ENCODE results near the gene EHBP1.

EHBP1 gene

DNA sequence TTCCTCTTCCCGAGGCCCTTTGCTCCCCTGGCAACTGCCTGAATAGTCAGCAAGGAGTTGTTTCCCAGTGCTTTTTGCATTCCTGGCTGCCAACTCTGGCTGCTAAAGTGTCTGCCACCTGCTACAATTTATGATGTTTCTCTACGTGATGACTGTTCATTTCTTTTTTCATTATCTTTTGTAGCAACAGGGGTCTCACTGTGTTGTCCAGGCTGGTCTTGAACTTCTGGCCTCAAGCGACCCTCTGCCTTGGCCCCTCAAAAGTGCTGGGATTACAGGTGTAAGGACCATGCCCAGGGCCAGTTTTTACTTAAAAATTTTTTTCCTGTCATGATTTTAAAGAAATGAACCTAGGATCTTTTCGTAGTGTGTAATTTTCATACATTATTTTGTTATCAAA lies 11.3 kb downstream of the EHBP1 start:
- Histone ChIP-seq H3K27me3 (replicated peaks; ENCODE audit: control insufficient read depth, insufficient read depth, low read length, poor library complexity, severe bottlenecking) (no peaks in the 10 kb centered on the region), H3K36me3 (ENCODE audit: control insufficient read depth, insufficient read depth, low read length) (peaks cover 4% of the 10 kb centered on the region), H3K4me1 (ENCODE audit: control insufficient read depth, insufficient read depth, low read length, poor library complexity, severe bottlenecking) (no peaks in the 10 kb centered on the region), H3K27ac (ENCODE audit: insufficient read depth, low read length, poor library complexity, severe bottlenecking) (no peak overlapping the region), H3K9me3 (ENCODE audit: control insufficient read depth, low read length) (no peaks in the 10 kb centered on the region), H3K4me3 (ENCODE audit: insufficient read depth, low read depth, low read length, poor library complexity, severe bottlenecking) (no peak overlapping the region)
- no peak for DNase-seq

DNA sequence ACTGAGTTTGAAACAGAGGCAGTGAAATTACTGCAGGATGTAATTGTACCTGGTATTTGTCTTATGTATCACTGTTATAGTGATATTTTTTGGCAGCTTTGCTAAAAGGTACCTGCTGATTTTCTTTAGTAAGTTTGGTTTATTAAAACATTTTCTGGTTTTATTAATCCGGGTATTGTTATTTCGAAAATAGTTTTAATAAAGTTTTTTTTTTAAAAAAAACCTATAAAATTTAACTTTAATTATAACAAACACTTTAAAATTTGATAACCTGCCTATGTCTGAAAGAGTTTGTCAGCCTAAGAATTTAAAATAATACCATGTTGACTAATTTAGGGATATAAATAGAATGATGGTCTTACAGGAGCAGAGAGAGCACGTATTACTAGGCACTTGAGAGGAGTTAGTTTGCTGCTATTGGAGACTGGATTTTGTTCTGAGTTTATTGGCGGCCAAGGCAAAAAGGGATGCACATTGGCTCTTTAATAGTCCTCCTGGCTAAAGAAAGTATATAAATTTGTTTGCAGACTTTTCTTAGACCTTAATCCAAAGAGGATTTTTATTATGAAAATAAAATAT lies 12.1 kb downstream of the EHBP1 start:
- no peak for DNase-seq
- peaks cover 4% of the 10 kb centered on the region for H3K36me3 ChIP-seq (ENCODE audit: control insufficient read depth, insufficient read depth, low read length)
- H3K27me3 ChIP-seq (replicated peaks; ENCODE audit: control insufficient read depth, insufficient read depth, low read length, poor library complexity, severe bottlenecking): no peaks in the 10 kb centered on the region
- no peaks in the 10 kb centered on the region for H3K4me1 ChIP-seq (ENCODE audit: control insufficient read depth, insufficient read depth, low read length, poor library complexity, severe bottlenecking)
- no peaks in the 10 kb centered on the region for H3K9me3 ChIP-seq (ENCODE audit: control insufficient read depth, low read length)
- H3K4me3 ChIP-seq (ENCODE audit: insufficient read depth, low read depth, low read length, poor library complexity, severe bottlenecking): no peak overlapping the region
- no peak overlapping the region for H3K27ac ChIP-seq (ENCODE audit: insufficient read depth, low read length, poor library complexity, severe bottlenecking)

DNA sequence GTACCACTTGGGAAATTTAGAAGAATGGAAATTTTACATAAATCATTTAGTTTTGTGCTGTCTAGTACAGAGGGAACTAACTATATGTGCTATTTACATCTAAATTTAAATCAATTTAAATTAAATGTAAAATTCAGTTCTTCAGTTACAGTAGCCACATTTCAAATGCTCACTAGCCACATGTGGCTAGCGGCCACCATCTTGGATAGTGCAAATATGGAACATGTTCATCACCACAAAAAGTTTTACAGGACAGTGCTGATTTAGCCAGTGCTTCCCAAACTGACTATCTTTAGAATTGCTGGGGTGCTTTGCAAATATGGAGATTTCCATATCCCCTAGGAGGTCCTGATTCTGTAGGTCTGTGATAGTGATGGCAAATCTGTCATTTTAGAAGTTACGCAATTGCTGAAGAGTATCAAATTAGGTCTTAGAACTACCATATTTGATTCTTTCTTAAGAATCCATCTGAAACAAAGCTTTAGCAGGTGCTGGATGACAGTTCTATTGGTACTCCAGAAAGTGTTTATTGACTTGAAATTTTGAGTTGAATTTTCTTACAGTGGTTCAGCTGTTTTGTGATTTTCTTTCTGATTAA lies 12.8 kb downstream of the EHBP1 start:
- Histone ChIP-seq H3K4me1 (ENCODE audit: control insufficient read depth, insufficient read depth, low read length, poor library complexity, severe bottlenecking) (no peaks in the 10 kb centered on the region), H3K4me3 (ENCODE audit: insufficient read depth, low read depth, low read length, poor library complexity, severe bottlenecking) (no peak overlapping the region), H3K27me3 (replicated peaks; ENCODE audit: control insufficient read depth, insufficient read depth, low read length, poor library complexity, severe bottlenecking) (no peaks in the 10 kb centered on the region), H3K36me3 (ENCODE audit: control insufficient read depth, insufficient read depth, low read length) (peaks cover 4% of the 10 kb centered on the region), H3K9me3 (ENCODE audit: control insufficient read depth, low read length) (no peaks in the 10 kb centered on the region), H3K27ac (ENCODE audit: insufficient read depth, low read length, poor library complexity, severe bottlenecking) (no peak overlapping the region)
- no peak for DNase-seq

DNA sequence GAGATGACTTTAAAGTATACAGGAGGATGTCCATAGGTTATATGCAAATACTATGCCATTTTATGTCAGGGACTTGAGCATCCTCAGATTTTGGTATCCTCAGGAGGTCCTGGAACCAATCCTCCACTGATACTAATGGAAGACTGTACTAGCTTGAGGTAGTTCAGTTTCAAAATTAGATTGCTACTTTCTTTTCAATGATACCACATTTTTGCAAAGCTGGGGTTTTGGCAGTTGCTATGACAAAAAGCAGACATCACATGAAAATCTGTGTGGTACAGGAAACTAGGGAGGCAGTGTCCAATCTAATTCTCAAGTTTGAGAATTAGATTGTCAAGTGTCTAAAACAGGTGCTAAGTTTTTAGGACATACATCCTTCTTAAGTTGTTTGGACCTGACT lies 14.2 kb downstream of the EHBP1 start:
- Histone ChIP-seq H3K27me3 (replicated peaks; ENCODE audit: control insufficient read depth, insufficient read depth, low read length, poor library complexity, severe bottlenecking) (no peaks in the 10 kb centered on the region), H3K36me3 (ENCODE audit: control insufficient read depth, insufficient read depth, low read length) (peaks cover 4% of the 10 kb centered on the region), H3K4me3 (ENCODE audit: insufficient read depth, low read depth, low read length, poor library complexity, severe bottlenecking) (no peak overlapping the region), H3K4me1 (ENCODE audit: control insufficient read depth, insufficient read depth, low read length, poor library complexity, severe bottlenecking) (no peaks in the 10 kb centered on the region), H3K27ac (ENCODE audit: insufficient read depth, low read length, poor library complexity, severe bottlenecking) (no peak overlapping the region), H3K9me3 (ENCODE audit: control insufficient read depth, low read length) (no peaks in the 10 kb centered on the region)
- no peak for DNase-seq

DNA sequence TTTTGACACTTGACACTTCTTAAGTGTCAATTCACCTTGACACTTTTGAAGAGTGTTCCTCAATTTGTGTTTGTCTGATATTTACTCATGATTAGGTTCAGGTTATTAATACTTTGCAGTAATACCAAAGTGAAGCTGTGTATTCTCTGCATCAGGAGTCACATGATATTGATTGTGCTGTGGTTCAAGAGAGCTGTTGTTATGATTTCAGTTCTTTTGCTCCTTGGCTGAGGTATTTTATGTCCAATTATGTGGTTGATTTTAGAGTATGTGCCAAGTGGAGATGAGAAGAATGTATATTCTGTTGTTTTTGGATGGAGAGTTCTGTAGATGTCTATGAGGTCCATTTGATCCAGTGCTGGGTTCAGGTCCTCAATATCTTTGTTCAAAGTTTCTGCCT lies 17.2 kb downstream of the EHBP1 start:
- Histone ChIP-seq H3K27me3 (replicated peaks; ENCODE audit: control insufficient read depth, insufficient read depth, low read length, poor library complexity, severe bottlenecking) (no peaks in the 10 kb centered on the region), H3K4me1 (ENCODE audit: control insufficient read depth, insufficient read depth, low read length, poor library complexity, severe bottlenecking) (no peaks in the 10 kb centered on the region), H3K27ac (ENCODE audit: insufficient read depth, low read length, poor library complexity, severe bottlenecking) (no peak overlapping the region), H3K36me3 (ENCODE audit: control insufficient read depth, insufficient read depth, low read length) (no peaks in the 10 kb centered on the region), H3K4me3 (ENCODE audit: insufficient read depth, low read depth, low read length, poor library complexity, severe bottlenecking) (no peak overlapping the region), H3K9me3 (ENCODE audit: control insufficient read depth, low read length) (no peaks in the 10 kb centered on the region)
- DNase-seq: no peak

DNA sequence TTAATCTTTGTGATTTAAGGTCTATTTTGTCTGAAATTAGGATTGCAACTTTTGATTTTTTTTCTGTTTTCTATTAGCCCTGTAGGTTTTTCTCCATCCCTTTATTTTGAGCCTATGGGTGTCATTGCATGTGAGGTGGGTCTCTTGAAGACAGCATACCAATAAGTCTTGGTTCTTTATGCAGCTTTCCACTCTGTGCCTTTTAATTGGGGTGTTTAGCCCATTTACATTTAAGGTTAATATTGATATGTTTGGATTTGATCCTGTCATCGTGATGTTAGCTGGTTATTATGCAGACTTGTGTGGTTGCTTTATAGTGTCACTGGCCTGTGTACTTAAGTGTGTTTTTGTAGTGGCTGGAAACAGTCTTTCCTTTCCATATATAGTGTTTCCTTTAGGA lies 17.7 kb downstream of the EHBP1 start:
- DNase-seq: no peak
- Histone ChIP-seq H3K4me1 (ENCODE audit: control insufficient read depth, insufficient read depth, low read length, poor library complexity, severe bottlenecking) (no peaks in the 10 kb centered on the region), H3K9me3 (ENCODE audit: control insufficient read depth, low read length) (no peaks in the 10 kb centered on the region), H3K4me3 (ENCODE audit: insufficient read depth, low read depth, low read length, poor library complexity, severe bottlenecking) (no peak overlapping the region), H3K27me3 (replicated peaks; ENCODE audit: control insufficient read depth, insufficient read depth, low read length, poor library complexity, severe bottlenecking) (no peaks in the 10 kb centered on the region), H3K36me3 (ENCODE audit: control insufficient read depth, insufficient read depth, low read length) (no peaks in the 10 kb centered on the region), H3K27ac (ENCODE audit: insufficient read depth, low read length, poor library complexity, severe bottlenecking) (no peak overlapping the region)

DNA sequence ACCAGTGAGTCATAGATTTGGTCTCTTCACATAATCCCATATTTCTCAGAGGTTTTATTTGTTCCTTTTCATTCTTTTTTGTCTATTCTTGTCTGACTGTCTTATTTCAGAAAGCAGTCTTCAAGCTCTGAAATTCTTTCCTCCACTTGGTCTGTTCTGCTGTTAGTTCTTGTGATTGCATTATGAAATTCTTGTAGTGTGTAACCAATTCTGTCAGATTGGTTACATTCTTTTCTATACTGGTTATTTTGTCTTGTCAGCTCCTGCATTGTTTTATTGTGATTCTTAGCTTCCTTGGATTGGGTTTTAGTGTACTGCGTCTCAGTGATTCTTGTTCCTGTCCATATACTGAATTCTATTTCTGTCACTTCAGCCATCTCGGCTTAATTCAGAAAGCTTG lies 18.6 kb downstream of the EHBP1 start:
- Histone ChIP-seq H3K4me3 (ENCODE audit: insufficient read depth, low read depth, low read length, poor library complexity, severe bottlenecking) (no peak overlapping the region), H3K27me3 (replicated peaks; ENCODE audit: control insufficient read depth, insufficient read depth, low read length, poor library complexity, severe bottlenecking) (no peaks in the 10 kb centered on the region), H3K36me3 (ENCODE audit: control insufficient read depth, insufficient read depth, low read length) (no peaks in the 10 kb centered on the region), H3K9me3 (ENCODE audit: control insufficient read depth, low read length) (no peaks in the 10 kb centered on the region), H3K4me1 (ENCODE audit: control insufficient read depth, insufficient read depth, low read length, poor library complexity, severe bottlenecking) (no peaks in the 10 kb centered on the region), H3K27ac (ENCODE audit: insufficient read depth, low read length, poor library complexity, severe bottlenecking) (no peak overlapping the region)
- no peak for DNase-seq

DNA sequence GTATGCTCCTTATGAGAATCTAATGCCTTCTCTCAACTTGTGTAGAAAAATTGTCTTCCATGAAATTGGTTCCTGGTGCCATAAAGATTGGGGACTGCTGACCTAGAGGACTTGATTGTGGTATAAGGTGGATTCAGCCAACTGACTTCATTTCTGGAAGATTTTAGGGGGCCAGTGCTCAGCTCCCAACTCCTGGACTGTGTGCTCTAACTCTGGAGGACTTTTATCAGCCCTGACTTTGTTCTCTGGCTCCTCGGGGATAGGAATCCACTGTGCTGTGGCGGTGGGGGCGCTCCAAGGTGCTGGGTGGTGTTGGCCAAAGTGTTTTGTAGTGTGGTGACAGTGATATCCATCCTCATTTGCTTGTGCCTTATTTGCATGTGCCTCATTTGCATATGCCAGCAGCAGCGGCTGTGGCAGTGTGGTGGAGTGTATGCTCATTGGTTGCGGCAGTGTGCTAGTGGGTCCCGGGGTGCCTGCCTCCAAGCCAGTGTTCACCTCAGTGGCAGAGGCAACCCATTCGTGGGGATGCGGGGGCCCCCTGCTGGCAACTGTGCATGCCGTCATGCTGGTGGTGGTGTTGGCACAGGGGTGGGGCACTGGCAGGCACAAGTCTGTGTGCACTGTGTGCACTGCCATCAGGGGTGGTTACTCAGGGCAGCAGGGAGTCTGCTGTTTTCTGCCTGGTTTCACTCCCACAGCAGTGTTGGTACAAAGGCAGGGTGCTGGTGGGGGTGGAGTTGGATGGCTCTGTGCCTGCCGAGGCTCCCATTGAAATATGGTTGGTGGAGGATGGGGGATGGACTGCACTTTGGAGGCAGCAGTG lies 19.6 kb downstream of the EHBP1 start:
- Histone ChIP-seq H3K4me3 (ENCODE audit: insufficient read depth, low read depth, low read length, poor library complexity, severe bottlenecking) (no peak overlapping the region), H3K9me3 (ENCODE audit: control insufficient read depth, low read length) (no peaks in the 10 kb centered on the region), H3K27ac (ENCODE audit: insufficient read depth, low read length, poor library complexity, severe bottlenecking) (no peak overlapping the region), H3K27me3 (replicated peaks; ENCODE audit: control insufficient read depth, insufficient read depth, low read length, poor library complexity, severe bottlenecking) (no peaks in the 10 kb centered on the region), H3K36me3 (ENCODE audit: control insufficient read depth, insufficient read depth, low read length) (no peaks in the 10 kb centered on the region), H3K4me1 (ENCODE audit: control insufficient read depth, insufficient read depth, low read length, poor library complexity, severe bottlenecking) (no peaks in the 10 kb centered on the region)
- peak in 1 of 3 donors; percentile 4 for DNase-seq

DNA sequence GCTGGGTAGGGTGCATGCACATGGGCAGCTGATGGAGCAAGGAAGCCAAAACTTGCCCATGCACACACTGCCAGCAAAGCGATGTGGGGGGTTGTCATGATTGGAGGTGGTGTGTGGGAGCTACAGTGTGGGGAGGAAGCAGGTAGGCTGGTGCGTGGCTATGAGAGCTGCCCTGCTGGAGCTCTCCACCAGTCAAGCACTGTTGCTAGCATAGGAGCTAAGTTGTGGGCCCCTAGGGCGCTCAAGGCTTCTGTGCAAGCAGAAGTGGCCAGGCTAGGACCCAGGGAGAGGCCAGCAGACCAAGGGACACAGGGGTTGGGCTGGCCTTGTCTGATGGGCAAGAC lies 20.2 kb downstream of the EHBP1 start:
- no peaks in the 10 kb centered on the region for H3K27me3 ChIP-seq (replicated peaks; ENCODE audit: control insufficient read depth, insufficient read depth, low read length, poor library complexity, severe bottlenecking)
- H3K4me1 ChIP-seq (ENCODE audit: control insufficient read depth, insufficient read depth, low read length, poor library complexity, severe bottlenecking): no peaks in the 10 kb centered on the region
- H3K9me3 ChIP-seq (ENCODE audit: control insufficient read depth, low read length): no peaks in the 10 kb centered on the region
- no peak for DNase-seq
- H3K4me3 ChIP-seq (ENCODE audit: insufficient read depth, low read depth, low read length, poor library complexity, severe bottlenecking): no peak overlapping the region
- no peak overlapping the region for H3K27ac ChIP-seq (ENCODE audit: insufficient read depth, low read length, poor library complexity, severe bottlenecking)
- H3K36me3 ChIP-seq (ENCODE audit: control insufficient read depth, insufficient read depth, low read length): no peaks in the 10 kb centered on the region

DNA sequence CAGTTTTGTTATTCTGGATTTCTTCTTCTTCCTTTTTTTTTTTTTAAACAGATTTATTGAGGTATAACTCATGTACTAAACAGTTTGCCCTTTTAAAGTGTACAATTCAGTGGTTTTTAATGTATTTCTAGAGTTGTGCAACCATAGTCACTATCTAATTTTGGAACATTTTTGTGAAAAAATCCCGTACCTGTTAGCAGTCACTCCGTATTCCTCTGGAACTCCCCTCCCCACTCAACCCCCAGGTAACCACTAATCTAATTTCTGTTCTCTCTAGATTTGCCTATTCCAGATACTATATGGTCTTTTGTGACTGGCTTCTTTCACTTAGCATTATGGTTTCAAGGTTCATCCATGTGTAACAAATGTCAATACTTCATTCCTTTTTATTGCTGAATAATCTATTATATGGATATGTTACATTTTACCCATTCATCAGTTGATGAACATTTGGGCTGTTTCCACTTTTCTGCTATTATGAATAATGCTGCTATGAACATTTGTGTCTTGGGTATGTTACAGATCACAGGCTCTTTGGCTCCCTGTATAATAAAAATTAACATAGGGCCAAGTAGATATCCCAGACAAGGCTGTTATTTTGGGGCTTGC lies 21.9 kb downstream of the EHBP1 start:
- Histone ChIP-seq H3K36me3 (ENCODE audit: control insufficient read depth, insufficient read depth, low read length) (no peaks in the 10 kb centered on the region), H3K4me3 (ENCODE audit: insufficient read depth, low read depth, low read length, poor library complexity, severe bottlenecking) (no peak overlapping the region), H3K4me1 (ENCODE audit: control insufficient read depth, insufficient read depth, low read length, poor library complexity, severe bottlenecking) (no peaks in the 10 kb centered on the region), H3K27me3 (replicated peaks; ENCODE audit: control insufficient read depth, insufficient read depth, low read length, poor library complexity, severe bottlenecking) (no peaks in the 10 kb centered on the region), H3K27ac (ENCODE audit: insufficient read depth, low read length, poor library complexity, severe bottlenecking) (no peak overlapping the region), H3K9me3 (ENCODE audit: control insufficient read depth, low read length) (no peaks in the 10 kb centered on the region)
- no peak for DNase-seq

Data from effector memory CD4-positive, alpha-beta T cell (primary cell).